Measurements from ENCODE around the gene AQP12B.

GRCh38 chr2:240631548-240632305 lies 51.0 kb downstream of the AQP12B start:
- TF ChIP-seq SUZ12 (IDR thresholded peaks at IDR 0.05; ENCODE audit: extremely low read depth, insufficient read depth, insufficient read length), result no peak
- TF ChIP-seq ZNF274 (IDR thresholded peaks at IDR 0.05; ENCODE audit: low read depth, low read length), result no peak
